ENCODE results near the gene ACOT12.

ACOT12 gene

DNA sequence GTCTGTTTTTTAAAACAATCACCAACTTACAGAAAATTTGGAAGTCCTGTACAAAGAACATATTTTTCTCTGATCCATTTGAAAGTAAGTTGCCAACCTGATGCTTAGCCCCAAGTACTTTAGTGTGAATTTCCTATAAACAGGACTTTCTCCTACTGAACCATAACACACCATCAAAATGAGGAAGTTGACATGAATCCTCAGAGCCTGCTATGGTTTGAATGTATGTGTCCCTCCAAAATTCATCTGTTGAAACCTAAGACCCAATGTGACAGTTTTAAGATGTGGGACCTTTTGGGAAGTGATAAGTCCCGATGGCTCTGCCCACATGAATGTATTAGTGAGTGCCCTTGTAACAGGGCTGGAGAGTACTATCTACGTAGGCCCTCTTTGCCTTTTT is 6.4 kb upstream of the ACOT12 start:
- DNase-seq (ENCODE audit: low spot score) (no peak), FAIRE-seq (no peak)

DNA sequence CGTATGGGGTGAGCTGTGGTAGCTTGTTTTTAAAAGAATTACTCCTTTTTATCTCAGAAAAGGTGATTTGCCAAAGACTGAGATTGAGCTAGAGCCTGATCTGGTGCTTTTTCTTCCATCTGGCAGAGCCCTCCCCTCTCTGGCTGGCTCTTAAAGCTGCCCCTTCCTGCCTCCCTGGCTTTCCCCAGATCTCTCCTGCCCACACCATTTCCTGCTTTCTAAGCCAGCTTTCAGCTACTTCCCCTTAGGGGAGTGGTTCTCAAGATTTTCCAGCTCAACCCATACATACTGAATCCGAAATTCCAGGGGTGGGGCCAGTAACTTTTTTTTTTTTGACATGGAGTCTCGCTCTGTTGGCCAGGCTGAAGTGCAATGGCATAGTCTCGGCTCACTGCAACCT is 4.8 kb upstream of the ACOT12 start:
- FAIRE-seq = no peak

DNA sequence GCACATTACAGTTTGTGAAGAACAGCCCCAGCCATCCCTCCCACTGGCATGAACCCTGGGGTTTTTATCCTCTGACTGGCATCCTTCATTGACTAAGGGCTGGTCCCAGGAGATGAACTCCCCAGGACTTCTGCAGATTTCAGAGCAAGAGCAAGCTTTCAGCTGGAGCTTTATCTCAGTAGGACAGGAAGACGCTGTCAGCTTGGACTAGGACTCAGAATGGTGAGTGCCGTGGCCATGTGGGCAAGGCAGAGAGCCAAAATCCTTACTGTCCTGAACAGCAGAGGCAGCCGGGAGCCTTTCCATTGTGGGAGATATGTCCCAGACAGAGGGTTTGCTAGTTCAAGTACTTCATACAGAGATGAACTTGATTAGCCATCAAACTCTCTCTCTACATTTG is 3.2 kb upstream of the ACOT12 start:
- FAIRE-seq (no peak), DNase-seq (ENCODE audit: low spot score) (no peak)

More for the DNA sequence above, 4.8 kb upstream of the ACOT12 start:
- DNase-seq (ENCODE audit: low spot score) = no peak

DNA sequence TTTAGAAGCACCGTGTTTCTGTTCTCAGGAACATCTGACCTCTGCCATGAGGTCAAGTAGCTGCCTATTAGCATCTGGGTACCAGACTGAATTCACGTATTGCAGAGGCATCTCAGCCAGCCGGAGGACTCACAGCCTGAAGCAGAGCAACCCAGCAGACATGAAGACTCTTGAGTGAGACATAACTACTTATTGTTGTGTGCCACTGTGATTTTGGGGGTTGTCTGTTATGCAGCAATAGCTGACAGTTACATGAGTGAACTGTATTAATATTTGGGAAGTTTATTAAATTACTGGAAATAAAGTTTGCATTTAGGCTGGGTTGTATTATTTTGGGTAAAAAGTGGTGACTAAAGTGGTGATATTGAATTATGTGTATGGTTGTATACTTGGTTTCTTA is 1.3 kb upstream of the ACOT12 start:
- no peak for FAIRE-seq
- DNase-seq (ENCODE audit: low spot score) = no peak

DNA sequence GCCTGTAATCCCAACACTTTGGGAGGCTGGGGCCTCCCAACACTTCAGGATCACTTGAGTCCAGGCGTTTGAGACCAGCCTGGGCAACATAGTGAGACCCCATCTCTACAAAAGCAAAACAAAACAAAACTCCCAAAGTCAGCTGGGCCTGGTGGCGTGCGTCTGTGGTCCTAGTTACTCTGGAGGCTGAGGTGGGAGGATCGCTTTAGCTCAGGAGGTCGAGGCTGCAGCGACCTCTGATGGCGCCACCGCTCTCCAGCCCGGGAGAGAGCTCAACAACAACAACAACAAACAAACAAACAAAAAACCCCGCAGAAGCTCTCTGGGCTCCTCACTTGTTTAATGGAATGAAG is 528 bp downstream of the ACOT12 start:
- no peak for FAIRE-seq
- DNase-seq (ENCODE audit: low spot score) = no peak

DNA sequence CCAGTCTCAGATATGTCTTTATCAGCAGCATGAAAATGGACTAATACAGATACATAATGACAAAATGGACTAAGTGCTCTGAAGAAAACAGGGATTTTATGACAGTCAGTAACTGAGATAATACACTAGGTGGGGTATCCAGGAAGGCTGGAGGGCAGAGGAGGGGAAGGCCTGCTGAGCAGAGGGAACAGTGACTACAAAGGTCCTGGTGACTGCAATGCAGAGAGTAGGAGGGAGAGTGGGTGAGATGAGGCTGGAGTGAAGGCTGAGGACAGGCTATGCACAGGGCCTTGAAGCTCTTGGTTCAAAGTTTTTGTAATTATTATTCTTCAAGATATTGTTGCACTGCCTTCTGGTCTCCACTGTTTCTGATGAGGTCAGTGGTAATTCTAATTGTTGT is 4.9 kb downstream of the ACOT12 start:
- DNase-seq (ENCODE audit: low spot score) (no peak), FAIRE-seq (no peak)

DNA sequence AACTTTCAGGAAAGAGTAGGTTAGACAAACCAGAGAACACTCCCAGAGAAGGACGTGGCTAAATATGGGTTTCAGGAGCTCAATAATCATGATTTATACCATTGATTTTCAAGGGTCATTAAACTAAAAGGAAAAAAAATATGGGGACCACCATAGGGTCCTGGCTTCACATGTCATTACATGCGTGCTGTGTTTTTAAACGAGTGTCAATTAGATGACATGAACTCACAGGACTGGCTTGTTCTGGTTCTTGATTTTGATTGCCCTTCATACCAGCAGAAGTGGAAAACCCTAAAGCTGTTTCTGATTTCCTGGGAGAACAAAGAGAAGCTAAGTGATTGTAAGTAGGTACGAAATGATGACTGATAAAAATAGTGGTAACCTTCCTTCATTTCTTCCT is 5.8 kb downstream of the ACOT12 start:
- FAIRE-seq (no peak), DNase-seq (ENCODE audit: low spot score) (no peak)

DNA sequence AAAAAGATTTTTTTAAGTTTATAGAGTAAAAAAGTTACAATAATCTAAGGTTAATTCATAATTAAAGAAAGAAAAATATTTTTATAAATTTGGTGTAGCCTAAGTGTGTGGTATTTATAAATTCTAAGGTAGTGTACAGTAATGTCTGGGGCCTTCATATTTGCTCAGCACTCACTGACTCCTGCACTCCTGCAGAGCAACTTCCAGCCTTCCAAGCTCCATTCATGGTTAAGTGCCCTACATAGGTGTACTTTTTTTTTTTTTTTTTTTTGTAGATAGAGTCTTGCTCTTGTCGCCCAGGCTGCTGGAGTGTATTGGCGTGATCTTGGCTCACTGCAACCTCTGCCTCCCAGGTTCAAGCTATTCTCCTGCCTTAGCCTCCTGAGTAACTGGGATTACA is 10.1 kb downstream of the ACOT12 start:
- FAIRE-seq = no peak
- no peak for DNase-seq (ENCODE audit: low spot score)

DNA sequence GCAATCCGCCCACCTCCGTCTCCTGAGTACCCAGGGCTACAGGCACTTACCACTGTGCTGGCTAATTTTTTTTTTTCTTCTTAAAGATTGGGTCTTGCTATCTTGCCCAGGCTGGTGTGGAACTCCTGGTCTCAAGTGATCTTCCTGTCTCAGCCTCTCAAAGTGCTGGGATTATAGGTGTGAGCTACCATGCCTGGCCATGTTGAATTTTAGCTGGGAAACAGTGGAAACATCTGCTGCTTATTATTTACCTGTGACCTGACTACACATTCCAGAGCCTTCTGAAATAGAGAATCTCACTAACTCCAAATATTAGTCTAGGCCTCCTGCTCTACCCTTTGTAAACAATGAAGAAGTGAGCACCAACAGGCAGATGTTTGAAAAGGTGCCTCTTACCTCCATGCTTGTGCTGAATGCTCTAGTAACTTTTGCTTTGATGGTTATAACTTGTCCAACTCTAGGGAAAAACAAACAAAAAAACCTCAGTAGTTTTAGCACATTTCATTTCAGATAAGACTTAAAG is 22.5 kb downstream of the ACOT12 start:
- DNase-seq (ENCODE audit: low spot score) (no peak), FAIRE-seq (no peak)

DNA sequence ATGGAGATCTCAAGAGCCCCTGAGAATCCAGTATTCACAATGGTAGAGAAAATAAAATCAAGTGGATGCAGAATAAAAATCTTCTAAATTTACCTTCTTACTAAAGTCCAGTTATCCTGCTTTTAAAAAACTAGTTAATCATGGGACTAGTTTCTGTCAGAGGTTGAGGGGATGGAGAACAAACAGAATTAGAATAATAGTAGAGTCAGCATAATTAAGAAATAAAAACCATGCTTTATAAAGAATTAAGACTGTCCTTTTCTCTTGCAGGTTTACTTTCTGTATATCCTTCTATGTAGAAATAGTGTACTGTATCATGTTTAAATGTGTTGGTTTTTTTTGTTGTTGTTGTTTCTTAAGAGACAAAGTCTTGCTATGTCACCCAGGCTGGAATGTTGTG is 23.0 kb downstream of the ACOT12 start:
- DNase-seq (ENCODE audit: low spot score) (no peak), FAIRE-seq (no peak)

DNA sequence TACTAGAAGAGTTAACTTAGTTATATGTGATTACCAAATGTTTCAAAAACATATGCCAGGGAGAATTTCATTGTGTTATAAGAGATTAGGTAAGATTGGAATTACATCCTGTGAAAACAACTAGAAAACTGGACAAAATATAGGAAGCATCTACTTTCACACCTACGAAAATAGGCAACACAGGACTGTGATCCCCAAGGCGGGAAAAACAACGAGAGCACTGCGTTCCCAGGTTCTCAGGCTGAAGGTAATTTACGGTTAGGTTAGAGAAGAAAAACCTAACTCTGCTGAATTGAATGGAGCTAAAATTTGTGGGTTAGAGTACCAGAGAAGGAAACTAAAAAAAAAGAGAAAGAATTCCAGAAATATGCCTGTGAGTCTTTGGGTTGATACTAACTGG is 28.4 kb downstream of the ACOT12 start:
- DNase-seq (ENCODE audit: low spot score) = no peak
- FAIRE-seq = no peak

DNA sequence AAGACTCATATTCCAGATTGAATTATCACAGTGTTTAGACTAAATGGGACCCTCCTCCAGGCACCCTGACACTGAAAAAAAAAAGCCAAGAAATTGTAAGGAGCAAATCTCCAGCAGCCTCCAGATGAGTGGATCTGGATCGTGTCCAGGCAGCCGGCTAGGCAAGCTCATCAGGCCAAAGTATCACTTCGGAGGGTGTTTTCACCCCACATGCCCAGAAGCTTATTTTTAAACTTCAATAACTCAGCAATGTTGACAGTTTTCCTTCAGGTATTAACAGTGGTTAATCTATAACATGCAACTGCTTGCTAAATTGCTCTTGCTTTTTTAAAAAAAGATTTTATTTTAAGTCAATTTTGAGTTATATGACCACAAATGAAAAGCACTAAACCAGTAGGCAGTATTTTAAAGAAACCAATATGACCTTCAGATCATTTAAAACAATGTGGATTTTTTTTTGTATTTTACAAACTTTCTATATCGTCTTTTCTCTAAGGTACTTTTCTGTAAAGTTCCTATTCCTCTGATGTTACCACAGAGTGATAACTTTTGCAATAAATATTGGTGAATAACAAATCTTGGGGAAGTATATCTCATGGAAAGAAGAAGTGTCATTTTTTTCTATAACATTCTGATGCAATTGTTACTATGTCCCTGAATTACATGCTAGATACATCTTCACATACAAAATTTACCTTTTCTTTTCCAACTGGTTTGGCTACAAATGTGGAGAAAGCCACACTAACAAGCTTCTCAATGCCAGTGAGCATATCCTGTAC is 30.7 kb downstream of the ACOT12 start:
- DNase-seq (ENCODE audit: low spot score) (no peak), FAIRE-seq (no peak)

DNA sequence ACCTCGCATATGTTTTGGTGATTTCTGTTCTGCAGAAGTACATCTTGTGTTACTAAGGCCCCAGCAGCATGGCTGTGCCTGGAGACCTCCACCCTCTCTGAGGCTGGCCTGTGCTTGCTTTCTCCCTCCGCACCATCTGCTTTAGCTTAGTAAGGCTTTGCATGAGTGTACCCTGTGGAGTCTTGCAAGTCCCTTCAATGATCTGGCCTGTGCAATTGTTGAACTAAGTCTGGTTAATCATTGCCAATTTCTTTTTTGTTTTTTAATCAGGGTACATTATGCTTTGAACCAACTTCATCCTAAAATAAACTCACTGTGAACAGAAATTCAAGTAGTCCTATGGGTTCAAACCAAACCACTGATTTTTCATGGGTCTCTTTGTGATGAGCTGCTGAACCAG is 32.3 kb downstream of the ACOT12 start:
- FAIRE-seq = no peak
- no peak for DNase-seq (ENCODE audit: low spot score)

DNA sequence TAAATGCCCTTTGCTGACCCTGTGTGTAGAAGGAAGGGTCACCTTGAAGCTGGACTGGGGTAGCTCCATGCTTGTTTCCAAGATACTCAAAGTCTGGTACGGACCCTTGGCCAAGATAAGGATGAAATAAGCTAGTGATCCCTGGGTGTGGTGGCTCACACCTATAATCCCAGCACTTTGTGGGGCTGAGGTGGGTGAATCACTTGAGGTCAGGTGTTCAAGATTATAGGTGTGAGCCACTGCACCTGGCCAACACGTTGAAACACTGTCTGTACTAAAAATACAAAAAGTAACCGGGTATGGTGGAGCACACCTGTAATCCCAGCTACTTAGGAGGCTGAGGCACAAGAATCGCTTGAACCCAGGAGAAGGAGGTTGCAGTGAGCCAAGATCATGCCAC is 33.3 kb downstream of the ACOT12 start:
- no peak for DNase-seq (ENCODE audit: low spot score)
- no peak for FAIRE-seq

DNA sequence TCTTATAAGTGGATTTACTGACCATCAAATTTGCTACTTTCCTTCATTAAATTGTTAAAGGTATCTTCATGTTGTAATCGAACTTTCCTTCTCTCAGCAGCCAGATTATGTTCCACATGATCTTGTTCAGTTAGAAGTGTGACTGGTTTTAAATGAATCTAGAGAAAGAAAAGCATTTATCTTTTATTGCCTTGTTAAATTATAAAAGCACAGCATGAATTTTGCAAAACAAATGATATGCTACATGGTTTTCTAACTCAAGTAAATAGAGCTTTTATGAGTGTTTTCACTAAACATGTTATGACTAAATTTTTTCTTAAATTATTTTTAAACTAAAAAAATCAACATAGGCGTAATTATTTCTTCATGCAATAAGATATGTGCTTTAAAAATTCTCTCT is 34.1 kb downstream of the ACOT12 start:
- no peak for FAIRE-seq

DNA sequence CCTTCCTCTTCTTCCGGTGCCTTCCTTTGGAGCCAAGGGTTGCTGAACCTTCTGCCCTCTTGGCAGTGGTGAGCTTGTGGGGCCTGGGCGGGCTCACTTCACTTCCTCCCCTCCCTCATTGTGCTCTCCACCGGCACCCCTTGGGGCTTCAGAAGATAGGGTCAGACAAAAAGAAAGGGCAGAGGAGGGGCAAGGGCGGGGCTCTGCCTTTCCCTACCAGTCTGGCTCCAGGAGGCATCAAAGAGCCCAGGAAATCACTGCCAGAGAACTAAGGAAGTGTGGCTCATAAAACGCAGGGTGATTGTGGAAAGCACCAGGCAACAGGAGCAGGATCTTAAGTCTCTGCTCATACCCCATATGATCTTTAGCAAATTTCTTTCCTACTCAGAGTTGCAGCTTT is 34.8 kb downstream of the ACOT12 start:
- DNase-seq (ENCODE audit: low spot score) (no peak), FAIRE-seq (no peak)

More for the DNA sequence above, 34.1 kb downstream of the ACOT12 start:
- DNase-seq (ENCODE audit: low spot score) = no peak

DNA sequence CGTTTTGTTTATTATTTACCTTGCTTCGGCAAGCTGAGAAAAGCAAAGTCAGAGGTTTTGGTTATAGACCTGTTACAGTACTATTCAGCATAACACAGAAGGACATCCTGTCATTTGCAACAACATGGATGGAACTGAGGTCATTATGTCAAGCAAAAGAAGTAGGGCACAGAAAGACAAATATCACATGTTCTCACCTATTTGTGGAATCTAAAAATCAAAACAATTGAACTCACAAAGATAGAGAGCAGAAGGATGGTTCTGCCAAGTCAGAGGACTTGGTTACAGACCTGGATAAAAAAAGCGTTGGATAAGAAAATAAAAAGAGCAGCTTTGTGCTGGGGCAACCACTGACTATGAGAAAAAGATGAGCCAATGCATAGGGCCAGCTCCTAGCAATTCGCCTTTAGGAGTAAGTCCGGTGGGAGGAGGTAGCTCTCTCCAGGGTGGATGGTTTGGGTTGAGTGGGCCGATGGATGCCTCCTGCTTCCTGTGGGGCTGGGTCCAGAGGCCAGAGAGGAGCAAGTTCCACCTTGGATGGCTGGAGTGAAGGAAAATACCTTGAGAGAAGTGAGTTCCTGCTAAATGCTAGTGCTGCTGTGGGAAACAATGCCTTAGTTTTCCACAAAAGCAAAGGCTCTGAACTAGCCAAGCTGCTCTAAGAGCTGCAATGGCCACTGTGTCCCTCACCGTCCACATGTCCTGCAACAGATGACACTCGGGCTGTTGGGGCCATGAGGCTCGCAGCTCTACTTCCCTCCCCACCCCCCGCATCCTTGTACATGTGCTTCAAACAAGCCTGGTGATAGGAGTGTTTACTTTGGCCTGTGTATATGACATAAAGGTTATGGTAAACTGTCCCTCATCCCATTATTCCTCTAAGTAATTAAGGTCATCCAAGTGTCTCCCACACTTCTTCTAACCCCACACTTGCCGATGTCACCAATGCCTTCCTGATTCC is 38.4 kb downstream of the ACOT12 start:
- FAIRE-seq = no peak

DNA sequence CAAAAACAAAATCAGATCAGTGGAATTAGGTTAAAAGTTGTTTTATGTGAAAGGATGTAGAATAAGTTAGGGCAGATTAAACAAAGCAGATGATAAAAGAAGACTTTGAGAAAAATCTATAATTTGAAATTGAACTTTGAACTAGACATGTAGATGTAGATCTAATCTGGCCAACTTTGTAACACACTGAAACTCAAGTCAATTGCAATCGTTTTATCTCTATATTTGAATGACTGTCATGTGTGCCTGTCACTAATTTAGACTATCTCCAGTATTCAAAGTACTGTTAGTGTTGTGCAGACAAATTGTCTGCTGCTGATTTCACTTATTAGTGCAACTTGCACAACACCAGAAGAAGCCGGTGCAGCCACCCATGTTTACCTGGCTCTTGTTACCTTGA is 39.8 kb downstream of the ACOT12 start:
- FAIRE-seq = no peak
- no peak for DNase-seq (ENCODE audit: low spot score)

More for the DNA sequence above, 38.4 kb downstream of the ACOT12 start:
- no peak for DNase-seq (ENCODE audit: low spot score)

DNA sequence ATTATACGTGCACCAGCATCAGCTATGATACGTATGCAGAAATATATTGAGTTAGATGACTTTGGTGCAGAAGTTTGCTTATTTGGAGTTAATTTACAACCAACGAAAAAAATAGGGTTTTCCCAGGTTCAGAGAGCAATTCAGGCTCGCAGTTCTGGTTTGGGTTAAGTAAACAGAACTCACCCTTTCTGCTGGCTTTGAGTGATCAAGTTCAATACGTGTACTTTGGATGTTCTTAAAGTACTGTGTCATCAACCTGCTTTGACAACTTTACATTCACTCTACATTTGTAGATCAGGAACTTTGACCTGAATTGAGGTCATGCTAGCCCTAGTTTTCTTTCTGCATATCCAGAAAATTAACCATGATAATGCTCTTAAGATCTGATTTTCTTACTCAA is 40.7 kb downstream of the ACOT12 start:
- DNase-seq (ENCODE audit: low spot score) (no peak), FAIRE-seq (no peak)

DNA sequence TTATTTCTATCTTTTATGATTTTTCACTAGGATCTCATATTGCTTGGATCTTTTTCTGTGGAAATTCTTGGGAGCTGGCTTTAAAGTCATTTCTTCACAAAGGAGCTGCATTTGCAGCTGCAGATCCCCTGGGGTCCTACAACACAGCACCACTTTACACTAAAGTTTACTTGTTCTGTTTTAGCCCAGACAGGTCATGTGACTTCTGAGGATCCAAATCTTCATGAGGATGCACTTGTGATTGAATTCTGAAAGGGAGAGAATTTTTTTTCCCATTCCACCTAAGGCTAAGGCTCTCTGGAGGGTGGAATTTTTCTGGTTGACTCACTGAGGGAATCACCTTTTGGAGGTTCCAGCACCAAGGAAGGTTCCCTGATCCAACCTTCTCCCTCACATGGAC is 43.4 kb downstream of the ACOT12 start:
- DNase-seq (ENCODE audit: low spot score) = no peak
- FAIRE-seq = no peak

DNA sequence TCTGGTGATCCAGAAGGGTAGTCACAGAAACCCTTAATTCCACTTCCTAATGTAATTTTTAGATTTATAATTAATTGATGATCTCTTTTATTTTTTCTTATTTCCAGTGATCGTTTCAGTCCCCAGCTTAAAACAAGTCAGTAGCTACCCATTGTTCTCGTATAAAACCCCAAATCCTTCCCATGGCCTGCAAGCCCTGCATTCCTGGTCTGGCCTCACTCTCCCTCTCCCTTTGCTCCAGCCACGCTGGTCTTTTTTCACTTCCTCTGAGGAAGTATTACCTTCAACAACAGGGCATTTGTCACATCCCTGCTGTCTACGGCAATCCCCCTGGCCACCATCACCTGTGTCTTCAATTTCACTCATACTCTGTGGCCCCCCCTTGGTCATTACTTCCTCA is 44.8 kb downstream of the ACOT12 start:
- DNase-seq (ENCODE audit: low spot score) = no peak
- FAIRE-seq = no peak

DNA sequence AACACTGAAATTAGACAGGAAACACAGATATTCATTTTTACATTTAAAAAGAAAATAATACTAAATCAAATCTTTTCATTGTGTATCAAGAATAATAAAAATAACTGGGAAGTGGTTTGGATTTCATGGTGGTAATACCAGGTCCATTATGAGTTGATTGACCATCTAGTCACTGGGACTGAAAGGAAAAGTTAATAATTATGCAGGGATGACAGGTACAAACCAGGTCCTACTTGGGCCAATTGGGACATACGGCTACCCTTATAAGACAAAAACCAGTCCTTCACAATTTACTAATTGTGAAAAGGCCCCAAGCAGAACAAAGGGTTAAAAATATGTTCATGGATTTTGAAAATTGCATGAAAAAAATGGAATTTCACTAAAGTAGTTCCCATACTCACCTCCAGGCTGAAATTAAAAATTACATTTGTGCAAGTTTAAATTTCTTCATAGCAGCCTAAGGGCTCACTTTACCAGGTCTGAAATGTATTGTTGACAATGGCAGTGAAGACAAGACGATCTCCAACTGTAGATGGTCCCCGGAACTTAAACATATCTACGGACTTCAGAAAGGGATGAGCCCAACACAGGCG is 48.4 kb downstream of the ACOT12 start:
- FAIRE-seq (no peak), DNase-seq (ENCODE audit: low spot score) (no peak)

Measured in RCC 7860 (cell line).